Suppressor macrophage treated with lipopolysaccharide for 4 hours (primary cell): ENCODE data around the gene GLIS1.

Experiments used
- DNase-seq: peaks from one replicate; pipeline ENCODE4 v3.0.0-alpha.2; 2020

GLIS1 gene

DNA sequence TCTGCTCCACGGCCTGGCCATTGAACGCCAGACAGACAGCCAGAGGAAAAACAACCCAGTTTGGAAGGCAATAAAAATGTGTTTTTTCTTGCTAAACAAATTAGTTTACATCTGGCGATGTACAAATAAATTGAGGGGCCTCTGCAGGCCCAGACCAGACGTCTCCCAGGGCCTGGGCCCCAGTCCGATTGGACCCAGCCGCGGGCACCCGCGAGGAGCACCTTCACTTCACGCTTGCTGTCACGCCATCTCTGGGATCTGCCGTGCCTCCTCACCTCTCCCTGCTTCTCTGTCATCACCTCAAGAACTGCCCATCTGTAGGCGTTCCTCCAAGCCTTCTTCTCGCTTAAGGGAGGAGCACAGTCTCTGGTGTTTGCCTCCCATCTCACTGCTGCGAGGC is 61.5 kb downstream of the GLIS1 start:
- DNase-seq: no peak

DNA sequence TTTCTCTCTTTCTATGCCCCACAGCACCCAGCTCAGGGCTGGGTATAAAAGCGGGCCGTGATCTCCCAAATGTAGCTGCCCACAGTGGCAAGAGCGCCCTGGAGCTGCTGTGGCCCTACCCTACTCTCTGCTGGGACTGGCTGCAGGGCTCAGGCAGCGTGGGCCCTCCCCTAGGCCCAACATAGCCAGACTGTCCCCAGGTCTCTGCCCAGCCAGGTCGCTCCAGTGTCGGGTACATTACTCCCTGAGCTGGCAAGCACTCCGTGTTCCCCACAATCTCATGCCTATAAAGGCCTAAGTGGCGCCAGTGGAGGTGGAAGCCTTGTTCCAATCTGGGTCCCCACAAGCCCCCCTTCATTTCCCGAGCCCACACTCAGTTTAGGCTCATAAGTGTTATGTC is 66.2 kb downstream of the GLIS1 start:
- DNase-seq: no peak

DNA sequence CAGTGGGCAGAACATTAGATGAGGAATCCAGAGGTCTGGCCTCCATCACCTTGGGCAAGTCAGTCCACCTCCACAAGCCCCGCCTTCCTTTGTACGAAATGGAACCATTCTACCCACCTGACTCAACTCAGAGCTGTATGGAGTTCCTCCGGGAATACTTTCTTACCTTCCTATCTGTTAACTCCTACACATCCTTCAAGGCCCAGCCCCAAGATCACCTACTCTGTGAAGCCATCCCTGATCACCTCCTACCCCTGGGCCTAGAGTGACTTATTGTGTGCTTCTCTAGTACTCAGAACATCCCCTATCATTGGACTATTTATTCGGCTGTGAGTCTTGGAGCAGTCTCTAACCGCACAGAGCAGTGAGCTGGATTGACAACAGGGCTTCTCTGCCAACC is 66.7 kb downstream of the GLIS1 start:
- no peak for DNase-seq

DNA sequence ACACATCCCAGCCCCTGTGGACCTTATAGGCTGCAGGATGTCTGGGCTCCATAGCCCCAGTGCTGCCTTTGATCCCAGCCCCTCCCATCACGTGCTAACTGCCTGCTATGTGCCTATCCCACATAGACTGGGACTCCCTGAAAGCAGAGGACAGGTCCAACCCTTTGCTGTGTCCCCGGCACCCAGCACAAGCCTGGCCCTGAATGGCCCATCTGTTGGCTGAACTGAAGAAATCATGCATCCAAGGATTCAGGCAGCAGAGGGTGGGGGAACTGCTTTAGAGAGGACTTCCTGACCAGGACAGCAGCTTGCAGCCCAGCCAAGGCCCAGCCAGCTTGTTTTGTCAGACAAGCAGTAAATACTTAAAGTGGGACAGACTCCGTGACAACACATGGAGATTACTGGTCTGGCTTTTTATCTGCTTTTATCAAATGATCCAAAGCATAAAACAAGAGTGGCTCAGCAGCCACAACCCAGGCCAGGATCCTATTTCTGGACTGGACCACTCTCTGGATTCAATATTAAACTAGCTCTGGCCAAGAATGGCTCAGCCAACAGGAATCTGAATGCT is 69.3 kb downstream of the GLIS1 start:
- DNase-seq: no peak

DNA sequence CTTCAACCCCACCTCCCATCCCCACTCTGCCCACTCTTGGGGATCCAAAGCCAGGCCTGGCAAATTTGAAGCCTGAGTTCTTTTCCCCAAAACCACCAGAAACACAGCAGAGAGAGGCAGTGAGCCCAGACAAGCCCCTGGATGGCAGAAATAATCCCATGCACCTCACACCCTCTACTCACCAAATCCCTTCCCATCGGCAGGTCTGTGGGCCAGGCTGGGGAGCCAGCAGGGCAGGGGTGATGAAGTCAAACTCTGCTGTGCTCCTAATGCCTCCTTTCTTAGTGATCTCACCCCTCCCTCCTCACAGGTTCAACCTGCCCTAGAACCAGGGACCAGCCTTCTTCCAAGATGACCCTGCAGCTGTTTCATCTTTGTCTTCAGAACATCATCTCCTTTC is 72.4 kb downstream of the GLIS1 start:
- DNase-seq: no peak

DNA sequence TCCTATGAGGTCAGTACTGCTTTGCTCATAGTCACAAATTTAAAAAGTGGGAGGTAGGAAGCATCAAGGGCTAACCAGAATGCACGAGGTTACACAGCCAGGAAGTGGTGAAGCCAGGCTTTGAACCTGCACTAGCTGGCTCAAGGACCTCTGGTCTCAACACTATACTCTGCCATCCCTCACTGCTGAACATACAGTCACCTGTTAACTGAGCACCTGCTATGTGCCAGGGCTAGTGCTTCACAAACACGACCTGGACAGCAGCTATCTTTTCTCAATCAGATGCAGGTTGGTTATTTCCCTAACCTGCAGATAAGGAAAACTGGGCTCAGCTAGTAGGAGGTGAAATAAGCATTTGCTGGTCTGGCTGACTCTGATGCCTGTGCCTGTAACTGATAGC is 73.0 kb downstream of the GLIS1 start:
- no peak for DNase-seq

DNA sequence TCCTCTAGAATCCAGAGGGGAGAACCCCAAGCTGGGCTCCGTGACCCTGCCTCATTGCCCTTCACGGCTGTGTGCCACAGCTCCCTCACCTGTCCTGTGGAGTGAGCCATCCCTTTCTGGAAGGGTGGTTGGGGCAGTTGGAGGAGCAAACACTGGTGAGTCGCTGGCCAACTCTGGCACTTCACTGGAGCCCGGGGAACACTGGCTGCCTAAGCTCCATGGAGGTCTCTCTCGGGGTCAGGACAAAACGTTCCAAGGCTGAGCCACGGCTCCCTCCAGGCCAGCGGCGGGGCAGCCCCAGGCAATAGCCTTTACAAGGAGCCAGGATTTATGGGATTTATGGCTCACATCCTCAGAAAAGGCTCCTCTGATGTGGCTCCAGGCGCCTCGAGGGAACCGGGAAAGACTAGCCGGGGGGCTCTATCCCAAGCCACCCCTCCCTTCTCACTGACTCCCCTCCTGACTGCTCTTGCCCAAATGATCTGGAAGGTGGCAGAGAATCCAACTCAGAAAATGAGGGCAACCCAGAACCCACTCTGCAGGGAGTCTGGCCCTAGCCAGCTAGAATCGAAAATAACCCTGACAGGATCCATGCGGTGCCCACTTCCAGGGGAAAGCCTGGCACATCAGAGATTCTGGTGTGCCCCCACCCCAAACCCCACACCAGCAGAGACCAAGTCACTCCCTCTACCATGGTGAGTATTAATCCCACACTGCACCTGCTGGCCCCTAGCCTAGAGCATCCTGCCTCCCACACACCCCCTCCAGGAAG is 75.2 kb downstream of the GLIS1 start:
- DNase-seq: no peak

DNA sequence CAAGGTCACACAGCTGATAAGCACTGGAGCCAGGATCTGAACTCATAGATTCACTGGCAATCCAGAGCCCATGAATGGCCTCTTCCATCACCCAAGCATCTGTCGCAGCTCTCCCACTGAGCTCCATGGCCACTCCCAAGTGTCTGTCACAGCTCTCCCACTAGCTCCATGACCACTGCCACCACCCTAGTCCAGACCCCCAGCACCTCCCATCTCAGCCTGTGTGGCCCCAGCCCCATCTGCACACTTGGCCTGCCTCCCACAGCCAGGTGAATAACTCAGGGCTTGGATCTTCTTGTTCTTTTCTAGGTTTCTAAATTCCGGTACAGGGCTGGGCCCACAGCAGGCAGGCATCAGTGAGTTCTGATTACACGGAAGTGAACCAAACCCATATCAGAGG is 76.0 kb downstream of the GLIS1 start:
- no peak for DNase-seq

DNA sequence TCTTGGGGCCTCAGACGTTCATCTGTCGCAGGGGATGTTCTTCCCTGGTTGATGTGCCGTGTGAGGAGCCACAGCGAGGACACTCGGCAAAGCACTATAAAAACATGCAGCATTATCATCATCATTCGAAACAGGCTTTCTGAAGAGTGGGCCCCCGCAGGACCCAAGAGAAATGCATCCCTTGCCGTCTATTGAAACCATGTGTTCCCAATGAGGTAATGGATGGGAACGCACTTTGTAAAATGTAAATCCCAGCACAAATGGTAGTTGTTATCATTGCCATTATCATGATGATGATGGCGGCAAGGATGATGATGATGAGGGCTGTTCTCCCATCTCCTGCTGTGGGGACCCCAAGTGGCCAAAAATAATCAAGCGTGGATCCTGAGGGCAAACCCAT is 76.8 kb downstream of the GLIS1 start:
- DNase-seq: no peak

DNA sequence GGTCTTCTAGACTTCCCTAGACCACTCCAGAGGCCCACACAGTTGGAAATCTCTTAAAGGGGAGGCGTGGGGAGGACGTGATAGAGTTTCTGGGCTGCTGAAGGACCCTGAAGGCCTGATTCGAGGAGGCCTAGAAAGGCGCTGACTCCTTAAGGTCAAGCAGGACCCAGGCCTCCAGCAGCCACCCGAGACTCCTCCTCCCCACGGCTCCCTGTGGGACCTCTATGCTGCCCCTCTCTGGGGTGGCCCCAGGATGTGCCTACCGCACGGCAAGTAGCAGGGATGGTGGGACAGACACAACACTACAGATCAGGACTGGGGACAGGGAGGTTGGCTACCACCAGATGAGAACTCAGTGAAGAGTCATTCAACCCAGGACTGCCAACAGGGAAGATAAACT is 77.5 kb downstream of the GLIS1 start:
- no peak for DNase-seq

DNA sequence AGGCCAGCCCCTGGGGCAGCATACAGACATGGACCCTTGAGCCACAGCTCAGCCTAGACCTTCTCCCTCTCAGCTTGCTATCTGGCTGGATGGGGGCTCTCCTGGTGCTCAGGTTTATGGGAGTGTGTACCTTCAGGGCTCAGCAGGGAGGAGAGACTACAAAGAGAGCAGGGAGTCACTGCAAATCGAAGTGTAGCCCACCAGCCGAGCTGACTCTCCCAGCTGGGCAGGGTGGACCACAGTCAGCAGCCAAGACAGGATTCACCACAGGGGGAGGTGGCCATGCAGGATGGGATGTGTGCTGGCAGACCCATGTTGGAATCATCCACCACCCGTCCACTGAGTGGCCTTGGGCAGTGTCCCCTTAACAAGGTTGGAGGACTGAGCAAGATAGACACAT is 78.3 kb downstream of the GLIS1 start:
- no peak for DNase-seq

DNA sequence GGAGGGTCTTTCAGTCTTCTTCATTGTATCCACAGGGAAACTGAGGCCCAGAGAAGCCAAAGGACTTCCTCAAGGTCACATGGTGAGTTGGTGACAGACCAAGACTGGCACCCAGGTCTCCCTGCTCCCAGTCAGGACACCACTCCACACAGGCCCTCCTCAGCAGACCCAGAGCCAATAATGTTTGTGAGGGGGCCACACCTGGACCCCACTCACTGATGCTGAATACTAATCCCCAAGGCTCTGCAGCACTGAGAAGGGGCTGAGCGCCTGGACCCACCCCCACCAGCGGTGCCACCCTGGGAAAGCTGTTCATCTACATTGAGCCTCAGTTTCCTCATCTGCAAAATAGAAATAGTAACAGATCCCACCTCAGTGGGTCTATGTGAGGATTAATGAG is 79.5 kb downstream of the GLIS1 start:
- DNase-seq: no peak

DNA sequence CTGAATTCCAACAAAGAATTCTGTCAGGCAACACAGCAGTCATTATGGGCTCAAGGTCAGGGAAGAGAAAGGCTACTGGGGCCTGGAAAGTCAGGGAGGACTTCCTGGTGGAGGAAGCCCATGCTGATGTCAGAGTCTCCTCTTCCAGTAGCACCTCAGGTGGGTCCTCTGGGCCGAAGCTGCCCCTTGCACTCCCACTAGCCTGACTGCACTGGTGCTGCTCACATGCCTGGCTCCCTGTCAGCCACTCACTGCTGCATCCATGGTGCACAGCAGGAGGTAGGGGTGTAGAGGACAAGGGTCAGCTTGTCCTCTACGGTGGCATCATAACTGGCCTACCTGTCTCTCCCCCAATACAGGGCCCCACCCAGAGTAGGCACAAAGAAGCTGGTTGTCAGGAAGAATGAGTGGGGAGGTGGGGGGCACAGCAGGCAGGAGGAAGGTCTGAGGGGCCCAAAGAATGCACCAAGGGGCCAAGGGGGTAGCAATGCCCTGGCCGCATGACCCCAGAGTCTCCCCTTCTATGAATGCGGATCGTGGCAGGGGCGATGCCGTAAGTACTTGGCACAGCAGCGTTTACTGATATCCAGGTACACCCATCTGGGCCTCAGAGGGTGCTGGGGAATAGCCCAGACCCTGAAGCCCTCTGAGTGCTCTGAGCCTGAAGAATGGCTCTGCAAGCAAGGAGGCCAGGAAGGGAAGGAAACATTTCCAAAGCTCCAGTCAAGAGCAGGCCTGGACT is 80.3 kb downstream of the GLIS1 start:
- no peak for DNase-seq

DNA sequence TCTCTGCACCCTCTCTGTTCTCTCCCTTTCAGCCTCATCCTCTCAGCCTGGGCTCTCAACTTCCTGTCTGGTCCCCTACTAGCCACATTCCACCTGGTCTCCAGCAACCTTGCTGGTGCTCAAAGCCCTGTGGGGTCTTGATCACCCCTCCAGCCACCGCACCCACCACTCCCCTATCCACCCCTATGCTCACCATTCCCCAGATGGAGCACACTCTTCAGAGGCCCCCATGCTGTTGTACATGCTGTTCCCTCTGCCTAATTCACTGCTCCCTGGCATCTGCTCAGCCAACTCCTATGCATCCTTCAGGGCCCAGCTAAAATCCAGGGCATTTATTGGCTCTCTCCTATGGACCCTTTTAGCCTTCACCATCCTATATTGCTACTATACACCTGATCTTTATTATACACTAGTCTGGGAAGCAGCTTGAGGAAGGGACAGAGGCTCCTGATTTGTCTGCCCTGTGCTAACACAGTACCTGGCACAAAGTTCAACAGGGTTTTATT is 81.0 kb downstream of the GLIS1 start:
- no peak for DNase-seq

DNA sequence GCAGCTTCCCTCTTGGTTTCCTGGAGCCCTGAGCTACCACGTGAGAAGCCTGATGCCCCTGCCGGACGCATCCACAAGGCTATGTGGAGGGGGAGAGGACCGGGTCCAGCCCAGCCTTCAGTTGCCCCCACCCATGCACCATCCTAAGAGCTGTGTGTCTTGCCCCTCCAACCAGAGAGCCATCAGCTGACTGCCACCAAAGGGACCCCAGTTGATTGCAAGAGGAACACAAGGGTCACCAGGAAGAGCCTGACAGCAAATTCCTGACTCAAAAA is 81.5 kb downstream of the GLIS1 start:
- DNase-seq: no peak

DNA sequence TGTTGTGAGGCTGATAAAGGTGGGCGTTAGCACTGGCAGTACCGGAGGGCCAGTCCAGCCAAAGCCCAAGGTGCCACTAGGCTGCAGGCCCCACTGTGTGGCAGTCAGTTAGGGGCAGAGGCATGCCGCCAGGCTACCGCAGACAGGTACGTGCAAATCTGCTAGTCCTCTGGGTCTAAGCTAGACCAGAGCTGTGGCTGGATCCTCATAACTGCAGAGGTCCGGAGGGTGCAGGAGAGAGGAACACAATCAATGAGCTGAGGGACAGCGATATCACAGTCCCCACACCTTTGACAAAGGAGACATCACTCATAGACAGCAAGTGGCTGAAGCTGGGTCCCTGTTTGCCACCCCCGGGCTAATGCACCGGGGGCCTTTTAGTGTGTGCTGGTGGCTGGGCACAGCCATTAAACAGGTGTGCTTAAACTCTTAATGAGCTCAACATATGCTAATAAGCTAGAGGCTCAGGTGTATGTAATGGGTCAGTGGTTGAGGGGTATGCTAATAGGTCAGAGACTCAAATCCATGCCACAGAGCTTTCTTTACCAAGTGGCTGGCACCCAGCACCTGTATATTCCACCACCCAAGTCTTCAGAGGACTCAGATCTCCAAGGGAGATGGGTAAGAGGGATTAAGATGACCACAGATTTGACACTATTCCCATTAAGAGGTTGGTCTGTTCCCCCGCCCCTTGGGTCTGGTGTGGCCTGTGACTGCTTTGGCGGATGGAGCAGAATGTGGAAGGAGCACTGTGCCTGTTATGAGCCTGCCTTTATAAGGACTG is 82.0 kb downstream of the GLIS1 start:
- no peak for DNase-seq

DNA sequence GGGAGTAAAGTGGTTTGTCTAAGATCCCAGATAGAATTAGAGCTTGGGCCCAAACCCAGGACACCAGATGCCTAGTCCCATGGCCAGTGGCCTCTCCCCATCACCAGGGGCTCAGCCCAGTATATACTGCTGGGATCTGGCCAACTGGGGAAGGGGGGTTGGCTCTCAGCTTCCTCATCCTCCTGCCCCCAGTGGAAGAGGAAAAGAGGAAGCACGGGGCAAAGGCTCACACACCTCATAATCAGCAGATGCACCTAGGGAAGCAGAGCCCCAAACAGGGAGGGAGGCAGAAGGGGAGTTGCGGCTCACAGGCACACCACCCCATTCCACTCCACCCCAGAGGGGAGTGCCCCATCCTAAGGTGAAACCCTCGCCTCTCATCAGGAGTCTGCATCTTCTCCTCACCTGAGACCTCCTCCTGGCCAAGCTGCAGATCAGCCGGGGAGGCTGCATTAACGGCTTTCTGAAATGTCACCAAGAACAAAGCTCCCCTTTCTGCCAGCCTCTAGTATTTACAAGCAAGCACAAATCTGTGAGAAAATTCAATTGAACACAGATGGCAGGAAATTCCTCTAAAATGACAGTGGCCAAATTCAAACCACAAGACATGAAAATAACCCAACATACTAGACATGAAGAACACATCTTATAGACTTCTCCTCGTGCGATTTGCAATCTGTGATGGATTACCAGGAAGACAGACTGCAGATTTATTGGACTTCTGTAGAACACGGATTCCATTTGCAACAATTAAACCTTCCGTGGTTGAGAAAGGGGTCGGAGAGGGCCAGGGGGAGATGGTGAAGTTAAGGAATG is 82.8 kb downstream of the GLIS1 start:
- DNase-seq: no peak

DNA sequence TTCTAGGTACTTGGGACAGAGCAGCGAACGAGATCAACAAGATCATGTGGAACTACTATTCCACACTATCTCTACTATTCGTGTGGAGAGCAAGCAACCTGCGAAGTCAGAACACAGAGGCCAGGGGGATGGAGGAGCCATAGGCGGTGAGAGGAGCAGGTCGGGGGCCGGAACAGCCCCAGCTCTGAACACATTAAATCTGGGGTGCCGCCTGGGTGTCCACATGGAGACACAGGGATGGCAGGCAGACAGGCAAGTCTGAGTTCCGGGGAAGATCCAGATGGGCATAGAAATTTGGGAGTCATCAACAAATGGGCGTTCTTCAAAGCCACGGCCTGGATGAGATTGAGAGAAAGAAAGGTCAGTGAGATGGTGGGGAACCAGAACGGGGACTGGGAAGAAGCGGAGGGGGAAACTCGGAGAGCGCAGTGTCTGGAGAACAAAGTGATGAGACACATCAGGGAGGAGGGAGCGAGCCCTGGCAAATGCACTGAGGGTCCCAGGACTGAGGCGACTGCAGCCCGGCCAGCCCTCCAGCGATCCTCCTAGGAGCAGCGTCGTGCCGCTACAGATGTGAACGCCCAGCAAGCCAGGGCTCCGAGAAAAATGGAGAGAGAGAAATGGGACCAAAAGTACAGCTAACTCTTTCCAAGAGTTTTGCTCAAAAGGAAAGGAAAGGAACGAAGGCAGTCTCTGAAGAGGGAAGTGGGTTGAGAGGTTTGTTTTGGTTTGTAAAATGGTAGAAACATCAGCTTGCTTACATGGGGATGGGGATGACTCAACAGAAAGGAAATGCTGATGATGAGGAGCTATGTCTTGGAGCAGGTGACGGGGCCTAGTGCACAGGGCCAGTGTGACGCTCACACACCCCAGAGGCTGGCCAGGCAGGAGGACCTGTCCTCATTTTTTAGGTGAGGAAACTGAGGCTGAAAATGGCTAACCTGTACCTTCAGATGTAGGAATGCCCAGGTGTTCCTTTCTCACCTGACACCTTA is 84.5 kb downstream of the GLIS1 start:
- no peak for DNase-seq

DNA sequence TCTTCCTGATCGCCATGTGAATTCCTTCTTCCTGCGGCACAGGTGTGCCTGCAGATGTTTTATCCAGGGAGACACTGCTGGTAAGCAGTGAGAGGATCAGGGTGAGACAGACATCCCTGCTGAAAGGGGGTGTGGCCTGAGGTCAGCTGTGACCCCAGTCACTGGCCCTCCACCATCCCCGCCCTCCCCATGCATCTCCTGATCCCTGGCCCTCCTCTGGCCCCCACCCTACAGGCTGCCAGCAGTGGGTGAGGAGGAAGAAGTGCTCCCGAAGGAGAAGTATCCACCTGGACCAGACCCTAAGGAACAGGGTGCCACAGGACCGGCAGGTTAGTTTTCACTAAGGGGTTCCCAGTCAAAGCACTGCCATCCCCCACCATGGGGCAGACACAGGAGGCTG is 85.3 kb downstream of the GLIS1 start:
- DNase-seq: no peak

DNA sequence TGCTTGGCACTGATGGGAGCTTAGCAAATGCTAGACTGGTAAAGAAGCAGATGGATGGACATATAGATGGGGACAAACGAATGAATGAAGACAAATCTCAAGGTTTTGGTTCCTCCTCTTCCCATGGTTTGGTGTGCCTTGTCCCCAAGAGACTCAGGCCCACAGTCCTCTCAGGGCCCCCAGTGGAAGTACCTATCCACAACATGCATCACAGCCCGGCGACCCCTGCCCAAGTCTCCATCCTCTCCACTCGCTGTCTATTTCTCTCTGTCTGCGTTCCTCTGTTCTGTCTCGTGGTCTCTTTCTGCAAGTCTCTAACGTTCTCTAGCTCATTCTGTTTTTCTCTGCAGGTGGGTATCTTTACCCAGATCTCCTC is 85.8 kb downstream of the GLIS1 start:
- DNase-seq: no peak

DNA sequence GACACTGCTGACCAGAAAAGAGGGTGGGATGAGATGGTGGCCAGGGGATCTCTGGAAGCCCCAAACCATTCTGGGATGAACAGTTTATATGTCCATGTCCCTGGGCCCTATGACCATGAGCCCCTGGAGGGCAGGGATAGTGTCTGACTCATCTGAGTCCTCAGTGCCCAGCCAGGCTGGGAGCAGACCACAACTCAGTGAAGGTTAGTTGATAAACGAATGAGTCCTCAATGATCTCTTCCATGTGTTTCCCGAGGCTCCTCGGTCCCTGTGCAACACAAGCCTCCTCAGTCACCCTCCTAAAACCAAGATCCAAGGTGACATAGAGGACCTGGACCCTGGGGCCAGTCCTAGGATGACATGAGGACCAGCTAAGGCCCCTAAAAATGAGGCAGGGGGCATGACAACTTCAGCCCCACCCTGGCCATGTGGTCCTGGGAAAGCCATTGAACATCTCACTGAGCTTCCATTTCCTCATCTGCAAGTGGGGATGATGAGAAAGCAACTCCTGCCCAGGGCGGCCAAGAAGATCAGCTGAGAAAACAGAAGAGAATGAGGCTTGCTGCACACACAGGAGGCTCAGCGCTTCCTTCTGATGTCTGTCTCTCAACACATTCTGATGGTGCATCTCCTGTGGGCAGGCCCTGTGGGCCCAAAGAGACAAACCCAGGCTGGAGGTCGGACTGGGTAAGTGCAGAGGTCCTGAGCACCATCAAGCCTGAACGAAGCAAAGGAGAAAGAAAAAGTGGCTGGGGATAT is 86.3 kb downstream of the GLIS1 start:
- DNase-seq: no peak
